ENCODE measurements around the gene LMF1. TPM values are rescaled to one million over a fixed set of nuclear protein-coding genes. Genes with fewer than 3 reads are reported as not detected.

Gene LMF1
- total and polyA plus RNA-seq, 2 of the 8 experiments (the other 6 are each of a cell fraction or from before 2014, with no cell fraction given), result 3.5 to 9.1 TPM

- TF ChIP-seq CHD7 (IDR thresholded peaks at IDR 0.05; ENCODE audit: insufficient replicate concordance, low read length) (no peak), E2F6 (IDR thresholded peaks at IDR 0.05) (no peak), HDAC2 (IDR thresholded peaks at IDR 0.05; ENCODE audit: borderline replicate concordance in 1 of 2, low read depth in 2 of 2, low read length in 2 of 2) (no peak), CTCF (IDR thresholded peaks at IDR 0.05; ENCODE audit: control extremely low read depth in 1 of 3, insufficient read depth in 1 of 3, low read depth in 1 of 3, low read length in 3 of 3) (no peak), BACH1 (IDR thresholded peaks at IDR 0.05; ENCODE audit: low read length) (no peak), CEBPB (IDR thresholded peaks at IDR 0.05; ENCODE audit: low read depth, low read length) (no peak), MAFK (IDR thresholded peaks at IDR 0.05; ENCODE audit: low read depth, low read length) (no peak)
Measured at GRCh38 chr16:996681-997080, 25.9 kb upstream of the LMF1 start (continued).

Data from H1 (cell line).